Neural cell (in vitro differentiated cells): Measurements from ENCODE around the gene ITM2C. TPM values are rescaled to one million over a fixed set of nuclear protein-coding genes. Genes with fewer than 3 reads are reported as not detected.

Experiments used
- H2AFZ ChIP-seq: fragments of 200-600, 300-800 bp; sonication (generic), shearing (Covaris generic); 2 replicates; pipeline ENCODE4 v1.6.0; 2014; ENCODE audit warnings: low read depth, mild to moderate bottlenecking, antibody characterized with exemption, low read length, moderate library complexity
- H3F3A ChIP-seq: fragments of 200-600 bp; shearing (Covaris generic); 2 replicates; pipeline ENCODE4 v1.6.1; 2016; ENCODE audit warnings: mild to moderate bottlenecking, moderate library complexity, mixed read lengths, antibody characterized with exemption, low read length; ENCODE audit not compliant: insufficient read depth, poor library complexity, severe bottlenecking
- H3K27ac ChIP-seq: fragments of 200-600, 300-800 bp; sonication (generic), shearing (Covaris generic); 2 replicates; pipeline ENCODE4 v1.5.1; 2014; ENCODE audit warnings: mild to moderate bottlenecking, low read length, moderate library complexity
- H3K27me3 ChIP-seq: fragments of 300-800, 200-600 bp; sonication (generic), shearing (Covaris generic); 2 replicates; pipeline ENCODE4 v1.6.0; 2014; ENCODE audit warnings: mild to moderate bottlenecking, low read depth, low read length, moderate library complexity; ENCODE audit not compliant: insufficient read depth
- H3K36me3 ChIP-seq: fragments of 300-800, 200-600 bp; sonication (generic), shearing (Covaris generic); 2 replicates; pipeline ENCODE4 v1.5.1; 2014; ENCODE audit warnings: mild to moderate bottlenecking, antibody characterized with exemption, low read length, moderate library complexity; ENCODE audit not compliant: insufficient read depth
- H3K4me2 ChIP-seq: fragments of 300-800, 200-600 bp; sonication (generic), shearing (Covaris generic); 2 replicates; pipeline ENCODE4 v1.6.0; 2014; ENCODE audit warnings: mild to moderate bottlenecking, low read length
- H3K4me3 ChIP-seq: fragments of 300-800, 200-600 bp; sonication (generic), shearing (Covaris generic); 2 replicates; pipeline ENCODE4 v1.5.1; 2014; ENCODE audit warnings: mild to moderate bottlenecking, low read length, moderate library complexity
- H3K79me2 ChIP-seq: fragments of 200-600 bp; shearing (Covaris generic); replicated peaks from 2 replicates; pipeline ENCODE4 v1.6.0; 2014; ENCODE audit warnings: mild to moderate bottlenecking, low read length, moderate library complexity; ENCODE audit not compliant: insufficient read depth
- H3K9ac ChIP-seq: fragments of 300-800, 200-600 bp; sonication (generic), shearing (Covaris generic); 2 replicates; pipeline ENCODE4 v1.6.1; 2016; ENCODE audit warnings: mild to moderate bottlenecking, low read length, mixed read lengths
- H3K9me2 ChIP-seq: fragments of 200-600 bp; shearing (Covaris generic); 2 replicates; pipeline ENCODE4 v1.6.1; 2016; ENCODE audit warnings: mild to moderate bottlenecking, low read length, mixed read lengths; ENCODE audit not compliant: insufficient read depth
- H3K9me3 ChIP-seq: fragments of 200-600, 300-800 bp; sonication (generic), shearing (Covaris generic); 2 replicates; pipeline ENCODE4 v1.6.1; 2016; ENCODE audit warnings: mild to moderate bottlenecking, mixed run types, low read length, moderate library complexity, mixed read lengths
- H4K20me1 ChIP-seq: fragments of 200-600 bp; shearing (Covaris generic); 2 replicates; pipeline ENCODE4 v1.6.1; 2016; ENCODE audit warnings: mild to moderate bottlenecking, mixed run types; ENCODE audit not compliant: insufficient read depth
- EP300 ChIP-seq: fragments of 450-650 bp; conservative IDR thresholded peaks from 2 replicates; pipeline ENCODE4 v1.6.1; 2014; ENCODE audit warnings: antibody characterized with exemption, mild to moderate bottlenecking, moderate library complexity; ENCODE audit not compliant: poor library complexity, severe bottlenecking
- MXI1 ChIP-seq: fragments of 450-650 bp; conservative IDR thresholded peaks from 2 replicates; pipeline ENCODE4 v1.6.1; 2014; ENCODE audit warnings: antibody characterized with exemption, mild to moderate bottlenecking; ENCODE audit not compliant: poor library complexity, severe bottlenecking
- POLR2AphosphoS5 ChIP-seq: IDR thresholded peaks from 2 replicates; pipeline ENCODE4 v1.6.1; 2012
- RAD21 ChIP-seq: fragments of 450-650 bp; conservative IDR thresholded peaks from 2 replicates; pipeline ENCODE4 v1.6.1; 2014; ENCODE audit warnings: antibody characterized with exemption, mild to moderate bottlenecking, moderate library complexity
- TAF1 ChIP-seq: IDR thresholded peaks from 2 replicates; pipeline ENCODE4 v1.6.1; 2012; ENCODE audit warnings: low read depth
- polyA plus RNA-seq: library from polyadenylated mRNA; depleted of rRNA; stranded (reverse); fragments of >200 nt; gene quantifications from 2 replicates; pipeline ENCODE4 v1.2.3, GENCODE V29; 2014
- TF ChIP-seq, protein P1 (sequence below): fragments of 450-650 bp; IDR thresholded peaks from 2 replicates; pipeline ENCODE4 v1.5.1; 2014; ENCODE audit warnings: antibody characterized with exemption, mild to moderate bottlenecking, moderate library complexity; ENCODE audit not compliant: poor library complexity, severe bottlenecking
- TF ChIP-seq, protein P2 (sequence below): IDR thresholded peaks from 2 replicates; pipeline ENCODE4 v1.6.1; 2012; ENCODE audit warnings: borderline replicate concordance

Gene ITM2C
- polyA plus RNA-seq, 1 donor from 2014 or later = 186 TPM

DNA sequence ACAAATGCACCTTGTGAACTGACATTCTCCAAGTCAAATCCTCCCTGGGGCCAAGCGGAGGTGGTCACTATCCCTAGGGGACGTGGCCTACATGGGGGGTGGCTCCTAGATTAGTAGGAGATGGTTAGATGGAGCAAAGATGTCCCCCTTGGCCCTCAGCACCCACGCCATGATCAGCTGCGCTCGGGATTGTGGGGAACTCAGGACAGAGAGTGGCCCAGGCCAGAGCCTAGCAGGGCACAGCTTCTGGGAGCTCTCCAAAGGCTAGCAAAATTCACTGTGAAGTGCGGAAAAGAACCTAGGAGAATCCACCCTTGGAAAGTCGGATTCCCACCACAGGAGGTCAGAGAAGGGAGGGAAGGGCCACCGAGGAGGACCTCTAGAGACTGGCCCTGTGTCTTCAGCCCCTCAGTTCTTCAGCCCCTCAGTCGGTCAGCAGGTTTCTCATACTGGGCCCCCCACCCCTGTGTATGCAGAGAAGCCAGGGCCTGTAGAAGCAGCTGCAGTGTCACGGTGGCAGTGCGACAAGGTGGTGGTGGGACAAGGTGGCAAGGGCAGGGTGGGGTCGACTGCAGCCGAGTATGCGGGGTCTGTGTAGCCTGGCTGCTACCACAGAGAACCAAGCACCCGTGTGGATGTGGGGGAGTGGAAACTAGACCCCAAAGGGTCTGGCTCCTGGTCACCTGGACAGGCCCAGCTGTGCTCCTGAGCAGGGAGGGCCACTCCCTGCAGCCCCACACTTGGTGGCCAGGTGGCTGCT, 41.9 kb downstream of the ITM2C start:
- Histone ChIP-seq H4K20me1 (no peaks in the 10 kb centered on the region), H3K4me2 (no peak overlapping the region), H3K9ac (no peak overlapping the region), H3K79me2 (no peaks in the 10 kb centered on the region), H3K27ac (no peak overlapping the region), H3K27me3 (no peaks in the 10 kb centered on the region), H3K36me3 (no peaks in the 10 kb centered on the region), H3K9me2 (no peaks in the 10 kb centered on the region), H2AFZ (no peak overlapping the region), H3F3A (no peaks in the 10 kb centered on the region), H3K9me3 (no peaks in the 10 kb centered on the region), H3K4me3 (no peak overlapping the region)
- TF ChIP-seq POLR2AphosphoS5 (no peak), RAD21 (no peak), TAF1 (no peak)
- TF ChIP-seq, protein P1, sequence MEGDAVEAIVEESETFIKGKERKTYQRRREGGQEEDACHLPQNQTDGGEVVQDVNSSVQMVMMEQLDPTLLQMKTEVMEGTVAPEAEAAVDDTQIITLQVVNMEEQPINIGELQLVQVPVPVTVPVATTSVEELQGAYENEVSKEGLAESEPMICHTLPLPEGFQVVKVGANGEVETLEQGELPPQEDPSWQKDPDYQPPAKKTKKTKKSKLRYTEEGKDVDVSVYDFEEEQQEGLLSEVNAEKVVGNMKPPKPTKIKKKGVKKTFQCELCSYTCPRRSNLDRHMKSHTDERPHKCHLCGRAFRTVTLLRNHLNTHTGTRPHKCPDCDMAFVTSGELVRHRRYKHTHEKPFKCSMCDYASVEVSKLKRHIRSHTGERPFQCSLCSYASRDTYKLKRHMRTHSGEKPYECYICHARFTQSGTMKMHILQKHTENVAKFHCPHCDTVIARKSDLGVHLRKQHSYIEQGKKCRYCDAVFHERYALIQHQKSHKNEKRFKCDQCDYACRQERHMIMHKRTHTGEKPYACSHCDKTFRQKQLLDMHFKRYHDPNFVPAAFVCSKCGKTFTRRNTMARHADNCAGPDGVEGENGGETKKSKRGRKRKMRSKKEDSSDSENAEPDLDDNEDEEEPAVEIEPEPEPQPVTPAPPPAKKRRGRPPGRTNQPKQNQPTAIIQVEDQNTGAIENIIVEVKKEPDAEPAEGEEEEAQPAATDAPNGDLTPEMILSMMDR = no peak

DNA sequence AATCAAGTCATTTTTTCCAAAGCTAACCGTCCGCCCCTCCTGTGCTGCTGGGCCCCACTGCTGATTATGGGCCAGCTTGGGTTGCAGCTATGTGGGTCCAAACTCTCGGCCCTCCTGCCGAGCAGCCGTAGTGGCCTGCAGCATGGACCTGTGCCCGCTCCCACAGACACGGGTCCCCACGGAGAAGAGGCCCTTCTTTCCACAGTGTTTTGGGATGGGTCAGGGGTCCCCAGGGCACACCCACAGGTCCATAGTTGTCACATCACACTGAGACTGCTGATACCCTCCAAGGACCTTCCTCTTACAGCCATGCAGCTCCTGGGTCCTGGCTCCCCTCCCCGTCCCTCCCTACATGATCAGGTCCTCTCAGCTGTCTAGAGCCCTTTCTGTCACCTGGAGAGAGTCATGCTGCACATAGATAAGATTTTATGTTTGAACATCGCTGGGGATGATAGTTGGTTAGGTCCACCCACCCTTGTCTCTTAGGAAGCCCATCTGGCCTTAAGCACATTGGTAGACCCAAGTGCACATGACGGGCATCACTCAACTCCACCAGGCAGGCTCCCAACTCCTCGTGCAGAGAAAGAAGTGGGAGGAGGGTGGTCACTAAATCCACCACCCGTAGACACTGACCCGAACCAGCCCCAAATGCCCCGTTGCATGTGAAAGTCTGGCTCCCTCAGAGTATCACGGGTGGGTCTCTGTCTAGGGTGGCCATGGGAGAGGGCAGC, 42.8 kb downstream of the ITM2C start:
- no peak overlapping the region for H2AFZ ChIP-seq
- no peaks in the 10 kb centered on the region for H3K79me2 ChIP-seq
- H3F3A ChIP-seq = no peaks in the 10 kb centered on the region
- H3K9me3 ChIP-seq = no peaks in the 10 kb centered on the region
- no peaks in the 10 kb centered on the region for H4K20me1 ChIP-seq
- no peaks in the 10 kb centered on the region for H3K27me3 ChIP-seq
- H3K36me3 ChIP-seq = no peaks in the 10 kb centered on the region
- H3K9me2 ChIP-seq = no peaks in the 10 kb centered on the region
- no peak overlapping the region for H3K9ac ChIP-seq
- TF ChIP-seq RAD21 = no peak
- no peak for TF ChIP-seq TAF1
- TF ChIP-seq, protein P1 = no peak
- no peak overlapping the region for H3K27ac ChIP-seq
- H3K4me2 ChIP-seq = no peak overlapping the region
- H3K4me3 ChIP-seq = no peak overlapping the region

DNA sequence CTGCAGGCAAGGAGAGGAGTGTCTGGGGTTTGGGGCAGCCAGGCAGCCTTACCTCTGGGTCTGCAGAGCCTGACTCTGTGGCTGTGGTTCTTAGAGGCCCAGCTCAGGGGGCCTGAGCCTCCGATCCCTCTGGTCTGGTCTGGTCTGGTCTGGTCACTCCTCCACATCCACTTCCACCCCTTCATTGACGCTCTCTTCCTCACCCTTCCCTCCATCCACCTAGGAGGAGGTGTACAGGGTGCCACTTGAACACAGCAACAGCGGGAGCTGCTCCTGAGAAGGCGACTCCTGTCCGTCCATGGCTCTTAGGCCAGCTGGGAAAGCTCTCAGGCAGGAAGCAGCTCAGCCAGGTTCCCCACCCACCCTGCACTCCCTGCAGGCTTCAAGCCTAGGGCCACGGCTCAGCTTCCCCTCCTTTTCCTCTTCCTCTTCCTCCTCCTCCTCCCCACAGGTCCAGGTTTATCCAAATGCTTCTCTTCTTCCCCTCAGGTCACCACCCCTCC, 43.4 kb downstream of the ITM2C start:
- Histone ChIP-seq H3K36me3 (no peaks in the 10 kb centered on the region), H3K79me2 (no peaks in the 10 kb centered on the region), H3F3A (no peaks in the 10 kb centered on the region), H3K9ac (no peak overlapping the region), H4K20me1 (no peaks in the 10 kb centered on the region), H3K9me2 (no peaks in the 10 kb centered on the region), H3K27me3 (no peaks in the 10 kb centered on the region), H3K4me3 (no peak overlapping the region), H3K4me2 (no peak overlapping the region), H2AFZ (no peak overlapping the region), H3K27ac (no peak overlapping the region), H3K9me3 (no peaks in the 10 kb centered on the region)
- TF ChIP-seq, protein P2, sequence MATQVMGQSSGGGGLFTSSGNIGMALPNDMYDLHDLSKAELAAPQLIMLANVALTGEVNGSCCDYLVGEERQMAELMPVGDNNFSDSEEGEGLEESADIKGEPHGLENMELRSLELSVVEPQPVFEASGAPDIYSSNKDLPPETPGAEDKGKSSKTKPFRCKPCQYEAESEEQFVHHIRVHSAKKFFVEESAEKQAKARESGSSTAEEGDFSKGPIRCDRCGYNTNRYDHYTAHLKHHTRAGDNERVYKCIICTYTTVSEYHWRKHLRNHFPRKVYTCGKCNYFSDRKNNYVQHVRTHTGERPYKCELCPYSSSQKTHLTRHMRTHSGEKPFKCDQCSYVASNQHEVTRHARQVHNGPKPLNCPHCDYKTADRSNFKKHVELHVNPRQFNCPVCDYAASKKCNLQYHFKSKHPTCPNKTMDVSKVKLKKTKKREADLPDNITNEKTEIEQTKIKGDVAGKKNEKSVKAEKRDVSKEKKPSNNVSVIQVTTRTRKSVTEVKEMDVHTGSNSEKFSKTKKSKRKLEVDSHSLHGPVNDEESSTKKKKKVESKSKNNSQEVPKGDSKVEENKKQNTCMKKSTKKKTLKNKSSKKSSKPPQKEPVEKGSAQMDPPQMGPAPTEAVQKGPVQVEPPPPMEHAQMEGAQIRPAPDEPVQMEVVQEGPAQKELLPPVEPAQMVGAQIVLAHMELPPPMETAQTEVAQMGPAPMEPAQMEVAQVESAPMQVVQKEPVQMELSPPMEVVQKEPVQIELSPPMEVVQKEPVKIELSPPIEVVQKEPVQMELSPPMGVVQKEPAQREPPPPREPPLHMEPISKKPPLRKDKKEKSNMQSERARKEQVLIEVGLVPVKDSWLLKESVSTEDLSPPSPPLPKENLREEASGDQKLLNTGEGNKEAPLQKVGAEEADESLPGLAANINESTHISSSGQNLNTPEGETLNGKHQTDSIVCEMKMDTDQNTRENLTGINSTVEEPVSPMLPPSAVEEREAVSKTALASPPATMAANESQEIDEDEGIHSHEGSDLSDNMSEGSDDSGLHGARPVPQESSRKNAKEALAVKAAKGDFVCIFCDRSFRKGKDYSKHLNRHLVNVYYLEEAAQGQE = no peak
- TF ChIP-seq MXI1 = no peak
- no peak for TF ChIP-seq TAF1
- TF ChIP-seq EP300 = no peak
- no peak for TF ChIP-seq RAD21
